ENCODE data around the gene USF1. TPM values are rescaled to one million over a fixed set of nuclear protein-coding genes. Genes with fewer than 3 reads are reported as not detected.
"Not testable (repeated sequence)": the region's sequence is repeated elsewhere in the genome, so short reads cannot be mapped to it uniquely, and the experiment has no call there.

Gene USF1
- total RNA-seq, 1 donor from 2014 or later, result 70.1 TPM

GRCh38 chr1:161020509-161021164 lies 25.1 kb downstream of the USF1 start, which contains the start of gene F11R:
F11R (minus strand) TSS chr1:161021152; CDS start chr1:161021073, 79 bp downstream.
- no peaks in the 10 kb centered on the region for H3K79me2 ChIP-seq (ENCODE audit: insufficient read depth, low read length)
- Mint-ChIP-seq H3K27me3 (ENCODE audit: low read depth, unreplicated experiment) (no peaks in the 10 kb centered on the region), H3K4me3 (ENCODE audit: unreplicated experiment) (peak within 1 kb of the TSS; percentile 88), H3K9me3 (ENCODE audit: unreplicated experiment) (no peaks in the 10 kb centered on the region), H3K27ac (ENCODE audit: unreplicated experiment) (peak within 1 kb of the TSS; percentile 64), H3K4me1 (ENCODE audit: low read depth, unreplicated experiment) (peaks cover 31% of the 10 kb centered on the region), H3K36me3 (ENCODE audit: low read depth, unreplicated experiment) (peaks cover 2% of the 10 kb centered on the region)
- H4K20me1 ChIP-seq (ENCODE audit: insufficient read depth, low read length), result no peaks in the 10 kb centered on the region
- H3K4me1 ChIP-seq (ENCODE audit: insufficient read depth, low read length), result peaks cover 12% of the 10 kb centered on the region
- H3K4me2 ChIP-seq (ENCODE audit: low read length), result peak within 1 kb of the TSS; percentile 97
- H3K9me3 ChIP-seq (ENCODE audit: insufficient read depth, low read depth, low read length), result no peaks in the 10 kb centered on the region
- peak within 1 kb of the TSS; percentile 88 for H2AFZ ChIP-seq (ENCODE audit: low read depth, low read length)
- no peak for DNase-seq (ENCODE audit: low read depth)
- H3K27me3 ChIP-seq (ENCODE audit: insufficient read depth, low read length), result peaks cover 27% of the 10 kb centered on the region
- H3K4me3 ChIP-seq (ENCODE audit: insufficient read depth, low read depth, low read length), result peak within 1 kb of the TSS; percentile 75
- FAIRE-seq, result no peak
- no peak within 1 kb of the TSS for H3K27ac ChIP-seq (ENCODE audit: low read depth, low read length)
- no peaks in the 10 kb centered on the region for H3K36me3 ChIP-seq (ENCODE audit: insufficient read depth, low read length)
- no peak for TF ChIP-seq CTCF (IDR thresholded peaks at IDR 0.05; ENCODE audit: insufficient read depth, low read depth, low read length)
- TF ChIP-seq EZH2 (IDR thresholded peaks at IDR 0.05; ENCODE audit: insufficient read depth, low read length), result no peak
- H3K9ac ChIP-seq (ENCODE audit: low read length), result peak within 1 kb of the TSS; percentile 54

GRCh38 chr1:161019751-161020495 lies 25.9 kb downstream of the USF1 start:
- FAIRE-seq (no peak), DNase-seq (ENCODE audit: low read depth) (no peak)
- peak overlapping the region; percentile 97 for H3K4me2 ChIP-seq (ENCODE audit: low read length)
- no peaks in the 10 kb centered on the region for H3K9me3 Mint-ChIP-seq (ENCODE audit: unreplicated experiment)
- no peaks in the 10 kb centered on the region for H3K79me2 ChIP-seq (ENCODE audit: insufficient read depth, low read length)
- H3K36me3 Mint-ChIP-seq (ENCODE audit: low read depth, unreplicated experiment), result peaks cover 2% of the 10 kb centered on the region
- H3K4me3 ChIP-seq (ENCODE audit: insufficient read depth, low read depth, low read length), result peak overlapping the region; percentile 75
- H3K36me3 ChIP-seq (ENCODE audit: insufficient read depth, low read length), result no peaks in the 10 kb centered on the region
- no peak for TF ChIP-seq EZH2 (IDR thresholded peaks at IDR 0.05; ENCODE audit: insufficient read depth, low read length)
- TF ChIP-seq CTCF (IDR thresholded peaks at IDR 0.05; ENCODE audit: insufficient read depth, low read depth, low read length), result no peak
- peaks cover 12% of the 10 kb centered on the region for H3K4me1 ChIP-seq (ENCODE audit: insufficient read depth, low read length)
- H3K9ac ChIP-seq (ENCODE audit: low read length), result peak overlapping the region; percentile 54
- peak overlapping the region; percentile 88 for H3K4me3 Mint-ChIP-seq (ENCODE audit: unreplicated experiment)
- no peaks in the 10 kb centered on the region for H3K27me3 Mint-ChIP-seq (ENCODE audit: low read depth, unreplicated experiment)
- H3K4me1 Mint-ChIP-seq (ENCODE audit: low read depth, unreplicated experiment), result peaks cover 28% of the 10 kb centered on the region
- no peaks in the 10 kb centered on the region for H3K9me3 ChIP-seq (ENCODE audit: insufficient read depth, low read depth, low read length)
- H3K27ac Mint-ChIP-seq (ENCODE audit: unreplicated experiment), result peak overlapping the region; percentile 16
- peak overlapping the region; percentile 88 for H2AFZ ChIP-seq (ENCODE audit: low read depth, low read length)
- H4K20me1 ChIP-seq (ENCODE audit: insufficient read depth, low read length), result no peaks in the 10 kb centered on the region
- H3K27me3 ChIP-seq (ENCODE audit: insufficient read depth, low read length), result peaks cover 27% of the 10 kb centered on the region
- H3K27ac ChIP-seq (ENCODE audit: low read depth, low read length), result no peak overlapping the region

- H2AFZ ChIP-seq (ENCODE audit: low read depth, low read length); H3K36me3 ChIP-seq (ENCODE audit: insufficient read depth, low read length); FAIRE-seq; H3K36me3 Mint-ChIP-seq (ENCODE audit: low read depth, unreplicated experiment); DNase-seq (ENCODE audit: low read depth); H4K20me1 ChIP-seq (ENCODE audit: insufficient read depth, low read length); H3K27ac ChIP-seq (ENCODE audit: low read depth, low read length); H3K4me3 ChIP-seq (ENCODE audit: insufficient read depth, low read depth, low read length); H3K27ac Mint-ChIP-seq (ENCODE audit: unreplicated experiment); H3K9me3 ChIP-seq (ENCODE audit: insufficient read depth, low read depth, low read length); H3K9ac ChIP-seq (ENCODE audit: low read length); H3K9me3 Mint-ChIP-seq (ENCODE audit: unreplicated experiment); H3K4me2 ChIP-seq (ENCODE audit: low read length); H3K27me3 Mint-ChIP-seq (ENCODE audit: low read depth, unreplicated experiment); H3K79me2 ChIP-seq (ENCODE audit: insufficient read depth, low read length): not testable (repeated sequence)
- Mint-ChIP-seq H3K4me1 (ENCODE audit: low read depth, unreplicated experiment) (peaks cover 28% of the 10 kb centered on the region), H3K4me3 (ENCODE audit: unreplicated experiment) (peak overlapping the region; percentile 88)
- H3K4me1 ChIP-seq (ENCODE audit: insufficient read depth, low read length), result peaks cover 12% of the 10 kb centered on the region
- H3K27me3 ChIP-seq (ENCODE audit: insufficient read depth, low read length), result peaks cover 27% of the 10 kb centered on the region
Observed at GRCh38 chr1:161019111-161019660, 26.6 kb downstream of the USF1 start.

Data from astrocyte (in vitro differentiated cells and primary cell).